ENCODE data around the gene IPCEF1.

DNA sequence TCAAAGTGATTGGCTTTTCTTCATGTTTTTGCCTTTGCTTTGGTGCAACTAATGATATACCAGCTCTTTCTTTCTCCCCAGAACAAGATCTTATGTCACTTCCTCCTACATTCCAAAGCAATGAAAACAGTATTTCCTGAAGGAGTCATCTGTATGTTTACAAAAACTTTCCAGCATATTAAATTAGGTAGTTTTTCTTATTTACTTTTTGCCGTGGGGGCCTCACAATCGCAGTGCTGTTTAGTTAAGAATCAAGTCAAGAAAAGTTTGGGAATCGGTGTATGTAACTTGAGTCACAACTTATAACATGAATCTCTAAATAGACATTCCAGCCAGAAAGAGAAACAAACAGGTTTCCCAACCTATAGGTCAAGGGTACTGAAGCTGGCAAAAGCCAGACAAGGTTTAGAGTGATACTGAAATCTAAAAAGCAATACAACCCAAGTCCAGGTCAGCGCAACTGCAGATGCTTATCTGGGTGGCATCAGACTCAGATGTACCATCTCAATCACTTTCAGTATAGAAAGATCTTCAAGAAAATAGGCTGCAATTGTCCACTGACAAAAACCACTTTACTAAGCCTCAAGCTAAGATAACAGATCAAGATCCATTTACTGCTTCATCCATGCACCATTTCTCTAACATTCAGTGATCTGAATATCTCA is 63.6 kb downstream of the IPCEF1 start:
- TF ChIP-seq, protein P1, sequence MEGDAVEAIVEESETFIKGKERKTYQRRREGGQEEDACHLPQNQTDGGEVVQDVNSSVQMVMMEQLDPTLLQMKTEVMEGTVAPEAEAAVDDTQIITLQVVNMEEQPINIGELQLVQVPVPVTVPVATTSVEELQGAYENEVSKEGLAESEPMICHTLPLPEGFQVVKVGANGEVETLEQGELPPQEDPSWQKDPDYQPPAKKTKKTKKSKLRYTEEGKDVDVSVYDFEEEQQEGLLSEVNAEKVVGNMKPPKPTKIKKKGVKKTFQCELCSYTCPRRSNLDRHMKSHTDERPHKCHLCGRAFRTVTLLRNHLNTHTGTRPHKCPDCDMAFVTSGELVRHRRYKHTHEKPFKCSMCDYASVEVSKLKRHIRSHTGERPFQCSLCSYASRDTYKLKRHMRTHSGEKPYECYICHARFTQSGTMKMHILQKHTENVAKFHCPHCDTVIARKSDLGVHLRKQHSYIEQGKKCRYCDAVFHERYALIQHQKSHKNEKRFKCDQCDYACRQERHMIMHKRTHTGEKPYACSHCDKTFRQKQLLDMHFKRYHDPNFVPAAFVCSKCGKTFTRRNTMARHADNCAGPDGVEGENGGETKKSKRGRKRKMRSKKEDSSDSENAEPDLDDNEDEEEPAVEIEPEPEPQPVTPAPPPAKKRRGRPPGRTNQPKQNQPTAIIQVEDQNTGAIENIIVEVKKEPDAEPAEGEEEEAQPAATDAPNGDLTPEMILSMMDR (conservative IDR thresholded peaks at IDR 0.05; ENCODE audit: low read length) = no peak
- TF ChIP-seq EZH2phosphoT487 (IDR thresholded peaks at IDR 0.05; ENCODE audit: borderline replicate concordance) = no peak
